HFFc6 (cell line): Measurements from ENCODE around the gene PAK6. TPM values are rescaled to one million over a fixed set of nuclear protein-coding genes. Genes with fewer than 3 reads are reported as not detected.

Experiments used
- DNase-seq: peaks from one replicate; pipeline ENCODE4 v3.0.0-alpha.2; 2018
- H3K27ac Mint-ChIP-seq: 2 replicates; pipeline ENCODE4 v1.8.0; 2020; ENCODE audit warnings: mild to moderate bottlenecking, mixed read lengths
- H3K27me3 Mint-ChIP-seq: 2 replicates; pipeline ENCODE4 v1.8.0; 2021; ENCODE audit warnings: mild to moderate bottlenecking, moderate library complexity, mixed read lengths; ENCODE audit not compliant: insufficient read depth
- H3K36me3 Mint-ChIP-seq: 2 replicates; pipeline ENCODE4 v1.8.0; 2021; ENCODE audit warnings: low read depth, mixed read lengths
- H3K4me1 Mint-ChIP-seq: 2 replicates; pipeline ENCODE4 v1.8.0; 2020; ENCODE audit warnings: low read depth, mixed read lengths
- H3K4me3 Mint-ChIP-seq: 2 replicates; pipeline ENCODE4 v1.8.0; 2020; ENCODE audit warnings: mild to moderate bottlenecking, moderate library complexity, mixed read lengths
- H3K9me3 Mint-ChIP-seq: 2 replicates; pipeline ENCODE4 v1.8.0; 2020; ENCODE audit warnings: mild to moderate bottlenecking, mixed read lengths
- CTCF ChIP-seq: fragments of 200-600 bp; sonication (generic); IDR thresholded peaks from 2 replicates; pipeline ENCODE4 v1.5.0; 2021; ENCODE audit warnings: antibody characterized with exemption, mild to moderate bottlenecking
- total RNA-seq, 6 experiments: library from RNA; stranded (reverse); fragmentation: NEBNext Ultra II Directional; extraction: Animal tissue kit (Norgen Biotek cat#: 25700); gene quantifications; 2 replicates in 1 of 6; 3 replicates in 5 of 6; pipeline ENCODE4 v1.2.3, GENCODE V29; 2021

The PAK6 gene
- total RNA-seq, 6 experiments from 2014 or later: not detected

- no peak overlapping the region for H3K4me3 Mint-ChIP-seq
- no peaks in the 10 kb centered on the region for H3K9me3 Mint-ChIP-seq
- DNase-seq: peak; percentile 46
- no peak overlapping the region for H3K27ac Mint-ChIP-seq
- H3K27me3 Mint-ChIP-seq: peaks cover 34% of the 10 kb centered on the region
- H3K4me1 Mint-ChIP-seq: peaks cover 13% of the 10 kb centered on the region
- TF ChIP-seq CTCF: no peak
- no peaks in the 10 kb centered on the region for H3K36me3 Mint-ChIP-seq
Observed at GRCh38 chr15:40285151-40285550, 46.3 kb downstream of the PAK6 start.

GRCh38 chr15:40285554-40286011 lies 46.7 kb downstream of the PAK6 start:
- Mint-ChIP-seq H3K36me3 (no peaks in the 10 kb centered on the region), H3K27ac (no peak overlapping the region), H3K4me3 (no peak overlapping the region), H3K27me3 (peaks cover 33% of the 10 kb centered on the region), H3K9me3 (no peaks in the 10 kb centered on the region), H3K4me1 (peaks cover 13% of the 10 kb centered on the region)
- no peak for TF ChIP-seq CTCF
- no peak for DNase-seq

GRCh38 chr15:40286061-40286532 lies 47.2 kb downstream of the PAK6 start:
- Mint-ChIP-seq H3K27me3 (peaks cover 28% of the 10 kb centered on the region), H3K9me3 (no peaks in the 10 kb centered on the region), H3K4me1 (peaks cover 13% of the 10 kb centered on the region), H3K4me3 (no peak overlapping the region), H3K36me3 (no peaks in the 10 kb centered on the region), H3K27ac (no peak overlapping the region)
- DNase-seq: no peak
- TF ChIP-seq CTCF: no peak

- H3K27ac Mint-ChIP-seq: no peak overlapping the region
- no peak for TF ChIP-seq CTCF
- H3K4me1 Mint-ChIP-seq: peaks cover 13% of the 10 kb centered on the region
- DNase-seq: no peak
- H3K36me3 Mint-ChIP-seq: no peaks in the 10 kb centered on the region
- H3K9me3 Mint-ChIP-seq: no peaks in the 10 kb centered on the region
- no peak overlapping the region for H3K4me3 Mint-ChIP-seq
- H3K27me3 Mint-ChIP-seq: peaks cover 26% of the 10 kb centered on the region
Observed at GRCh38 chr15:40286794-40287193, 47.9 kb downstream of the PAK6 start.

- Mint-ChIP-seq H3K9me3 (no peaks in the 10 kb centered on the region), H3K4me1 (peaks cover 13% of the 10 kb centered on the region), H3K27me3 (peaks cover 32% of the 10 kb centered on the region), H3K36me3 (no peaks in the 10 kb centered on the region), H3K27ac (no peak overlapping the region), H3K4me3 (no peak overlapping the region)
- no peak for DNase-seq
- TF ChIP-seq CTCF: no peak
Observed at GRCh38 chr15:40287505-40287904, 48.6 kb downstream of the PAK6 start.

- DNase-seq: no peak
- Mint-ChIP-seq H3K27me3 (peaks cover 37% of the 10 kb centered on the region), H3K36me3 (no peaks in the 10 kb centered on the region), H3K4me3 (no peak overlapping the region), H3K4me1 (peaks cover 13% of the 10 kb centered on the region), H3K27ac (no peak overlapping the region), H3K9me3 (no peaks in the 10 kb centered on the region)
- no peak for TF ChIP-seq CTCF
Observed at GRCh38 chr15:40287968-40288367, 49.1 kb downstream of the PAK6 start.
